HCT116 (cell line): ENCODE data around the gene CCDC30. TPM values are rescaled to one million over a fixed set of nuclear protein-coding genes. Genes with fewer than 3 reads are reported as not detected.

ENCODE experiments used
- ATAC-seq: fragments of 200-7000 bp; cut with Tn5 transposase; 2 replicates; pipeline ENCODE4 v1.9.1; 2020; ENCODE audit warnings: mild to moderate bottlenecking, moderate library complexity
- BruUV-seq: library from RNA; stranded (reverse); fragments of 400-500 nt; replicated peaks from 2 replicates; lab custom pipeline; 2021; lab: Mats Ljungman, UMichigan
- CTCF ChIA-PET: fragments of 300-600 bp; sonication (Branson Sonifier 250); formaldehyde crosslinking; loops from one replicate; lab custom pipeline; 2021; ENCODE audit warnings: antibody characterized with exemption; lab: Charles Lee
- POLR2A ChIA-PET: fragments of 300-600, 350-600 bp; sonication (Branson Sonifier 250); formaldehyde crosslinking; loops from one replicate; lab custom pipeline; 2021; ENCODE audit warnings: antibody characterized with exemption; lab: Charles Lee
- RAD21 ChIA-PET, 2 experiments: fragments of 300-600 bp; sonication (Branson Sonifier 250); formaldehyde crosslinking; loops; one replicate each; lab custom pipeline; 2023; ENCODE audit warnings: low total read pairs in 2 of 2; ENCODE audit not compliant: uncharacterized antibody in 2 of 2, unreplicated experiment in 2 of 2, low non-redundant PET in 1 of 2; lab: Charles Lee
- DNase-seq: peaks from one replicate; pipeline ENCODE4 v3.0.0-alpha.2; 2010; ENCODE audit warnings: low read depth, low spot score
- H2AFZ ChIP-seq: fragments of 200-600 bp; shearing (Covaris generic), sonication (generic); 2 replicates; pipeline ENCODE4 v1.6.1; 2017; ENCODE audit warnings: low read depth, mixed run types, mixed read lengths, antibody characterized with exemption, low read length; ENCODE audit not compliant: poor library complexity, severe bottlenecking
- H3K27ac ChIP-seq: 2 replicates; pipeline ENCODE4 v1.5.1; 2012; ENCODE audit warnings: low read depth, low read length
- H3K27me3 ChIP-seq: fragments of 200-600 bp; sonication (generic); 2 replicates; pipeline ENCODE4 v1.6.1; 2016; ENCODE audit warnings: mixed run types, low read length, mixed read lengths; ENCODE audit not compliant: insufficient read depth
- H3K36me3 ChIP-seq, 2 experiments: fragments of 200-500 bp in 1 of 2; fragments of 200-600 bp in 1 of 2; sonication (Bioruptor generic) in 1 of 2; sonication (generic) in 1 of 2; 2 replicates each; pipeline versions ENCODE4 v1.5.1 to v1.6.1; 2014 to 2016; ENCODE audit warnings: low read length in 2 of 2, inconsistent platforms in 1 of 2, mixed read lengths in 1 of 2, mixed run types in 1 of 2; ENCODE audit not compliant: insufficient read depth in 2 of 2, control insufficient read depth in 1 of 2
- H3K4me1 ChIP-seq, 2 experiments: fragments of 200-600 bp in 1 of 2; sonication (generic) in 1 of 2; 2 replicates each; pipeline versions ENCODE4 v1.5.1 to v1.6.1; 2012 to 2017; ENCODE audit warnings: low read length in 2 of 2, inconsistent platforms in 1 of 2, mild to moderate bottlenecking in 1 of 2, mixed read lengths in 1 of 2, mixed run types in 1 of 2, moderate library complexity in 1 of 2; ENCODE audit not compliant: insufficient read depth in 2 of 2, control insufficient read depth in 1 of 2
- H3K4me2 ChIP-seq: fragments of 200-600 bp; sonication (generic); 2 replicates; pipeline ENCODE4 v1.6.1; 2017; ENCODE audit warnings: mixed run types, low read length, mixed read lengths
- H3K4me3 ChIP-seq, 2 experiments: fragments of 200-600 bp in 1 of 2; sonication (generic) in 1 of 2; replicated peaks in 1 of 2; 2 replicates each; pipeline ENCODE4 v1.5.1; 2011 to 2016; ENCODE audit warnings: low read length in 2 of 2, control low read depth in 1 of 2, low read depth in 1 of 2, mild to moderate bottlenecking in 1 of 2, mixed read lengths in 1 of 2, mixed run types in 1 of 2
- H3K79me2 ChIP-seq: fragments of 200-600 bp; sonication (generic); 2 replicates; pipeline ENCODE4 v1.6.1; 2017; ENCODE audit warnings: mild to moderate bottlenecking, mixed run types, low read length, moderate library complexity, mixed read lengths; ENCODE audit not compliant: insufficient read depth
- H3K9ac ChIP-seq: fragments of 200-600 bp; sonication (generic); 2 replicates; pipeline ENCODE4 v1.6.1; 2016; ENCODE audit warnings: low read length, mixed read lengths
- H3K9me2 ChIP-seq: fragments of 200-600 bp; sonication (generic), shearing (Covaris generic); 2 replicates; pipeline ENCODE4 v1.6.1; 2017; ENCODE audit warnings: mixed run types, mild to moderate bottlenecking, moderate library complexity; ENCODE audit not compliant: insufficient read depth
- H3K9me3 ChIP-seq, 2 experiments: fragments of 200-500 bp in 1 of 2; fragments of 200-600 bp in 1 of 2; sonication (Bioruptor generic) in 1 of 2; sonication (generic) in 1 of 2; 2 replicates each; pipeline ENCODE4 v1.6.1; 2014 to 2017; ENCODE audit warnings: low read length in 2 of 2, mixed read lengths in 2 of 2, inconsistent platforms in 1 of 2, low read depth in 1 of 2, mild to moderate bottlenecking in 1 of 2, mixed run types in 1 of 2, moderate library complexity in 1 of 2; ENCODE audit not compliant: control insufficient read depth in 1 of 2, insufficient read depth in 1 of 2
- H4K20me1 ChIP-seq: fragments of 200-600 bp; sonication (generic), shearing (Covaris generic); 2 replicates; pipeline ENCODE4 v1.6.1; 2017; ENCODE audit warnings: mixed run types, mild to moderate bottlenecking, moderate library complexity; ENCODE audit not compliant: insufficient read depth
- ATF3 ChIP-seq: IDR thresholded peaks from 2 replicates; pipeline ENCODE4 v1.6.1; 2012
- CBX3 ChIP-seq: IDR thresholded peaks from 2 replicates; pipeline ENCODE4 v1.6.1; 2012; ENCODE audit warnings: low read depth
- CEBPB ChIP-seq: IDR thresholded peaks from 2 replicates; pipeline ENCODE4 v1.6.1; 2012; ENCODE audit warnings: low read depth
- EGR1 ChIP-seq: IDR thresholded peaks from 2 replicates; pipeline ENCODE4 v1.6.1; 2012; ENCODE audit warnings: low read depth
- EZH2 ChIP-seq: fragments of 200-600 bp; sonication (generic); IDR thresholded peaks from 2 replicates; pipeline ENCODE4 v1.6.1; 2017; ENCODE audit warnings: antibody characterized with exemption, mixed run types
- EZH2phosphoT487 ChIP-seq: fragments of 200-600 bp; IDR thresholded peaks from 2 replicates; pipeline ENCODE4 v1.6.1; 2018; ENCODE audit warnings: antibody characterized with exemption, borderline replicate concordance
- JUND ChIP-seq: IDR thresholded peaks from 2 replicates; pipeline ENCODE4 v1.6.1; 2012
- MAX ChIP-seq: IDR thresholded peaks from 2 replicates; pipeline ENCODE4 v1.6.1; 2012
- POLR2AphosphoS5 ChIP-seq: IDR thresholded peaks from 2 replicates; pipeline ENCODE4 v1.6.1; 2011; ENCODE audit warnings: mild to moderate bottlenecking, low read depth, low read length, moderate library complexity
- RAD21 ChIP-seq: IDR thresholded peaks from 2 replicates; pipeline ENCODE4 v1.6.1; 2012; ENCODE audit warnings: low read depth, mild to moderate bottlenecking
- REST ChIP-seq: IDR thresholded peaks from 2 replicates; pipeline ENCODE4 v1.6.1; 2012; ENCODE audit warnings: low read depth
- SIN3A ChIP-seq: IDR thresholded peaks from 2 replicates; pipeline ENCODE4 v1.6.1; 2012; ENCODE audit warnings: low read depth
- SRF ChIP-seq: IDR thresholded peaks from 2 replicates; pipeline ENCODE4 v1.6.1; 2012; ENCODE audit warnings: low read depth
- TCF7L2 ChIP-seq: IDR thresholded peaks from 2 replicates; pipeline ENCODE4 v1.7.0; 2011; ENCODE audit warnings: borderline replicate concordance, inconsistent platforms; ENCODE audit not compliant: insufficient read depth, insufficient read length; ENCODE audit errors: extremely low read depth
- YY1 ChIP-seq: IDR thresholded peaks from 2 replicates; pipeline ENCODE4 v1.6.1; 2011; ENCODE audit warnings: low read length, low read depth, moderate library complexity, mild to moderate bottlenecking; ENCODE audit not compliant: insufficient replicate concordance; ENCODE audit errors: extremely low read depth
- ZFX ChIP-seq: fragments of 450-650 bp; IDR thresholded peaks from 2 replicates; pipeline ENCODE4 v1.6.1; 2017
- intact Hi-C: fragments of 100-400 bp; cut with micrococcal nuclease; formaldehyde crosslinking; loops from 2 replicates; pipeline ENCODE4 v1.10.0; 2022
- total RNA-seq: library from RNA; stranded (reverse); gene quantifications from one replicate; pipeline ENCODE4 v1.2.1, GENCODE V29; 2021; ENCODE audit not compliant: unreplicated experiment

The CCDC30 gene
- total RNA-seq, 1 experiment from 2014 or later = 2.0 TPM

- Histone ChIP-seq H3K79me2 (no peaks in the 10 kb centered on the region), H4K20me1 (no peaks in the 10 kb centered on the region), H2AFZ (no peak overlapping the region), H3K9ac (no peak overlapping the region), H3K4me1 (no peaks in the 10 kb centered on the region), H3K27ac (no peak overlapping the region), H3K36me3 (peaks cover 18 to 41% of the 10 kb centered on the region in 2 experiments), H3K4me3 (no peak overlapping the region), H3K9me3 (no peaks in the 10 kb centered on the region), H3K4me2 (no peak overlapping the region), H3K27me3 (no peaks in the 10 kb centered on the region), H3K9me2 (no peaks in the 10 kb centered on the region)
- DNase-seq = no peak
- no peak for ATAC-seq
- CTCF ChIA-PET = no interaction called here
- no TSS peak for BruUV-seq
- intact Hi-C loops = no loop called here
- RAD21 ChIA-PET = no interaction called here
- POLR2A ChIA-PET = no interaction called here
- TF ChIP-seq POLR2AphosphoS5 = no peak
- TF ChIP-seq SIN3A = no peak
- no peak for TF ChIP-seq TCF7L2
- TF ChIP-seq EZH2phosphoT487 = no peak
- no peak for TF ChIP-seq ATF3
- TF ChIP-seq YY1 = no peak
Measured at GRCh38 chr1:42674682-42675081, 211.6 kb downstream of the CCDC30 start.

- Histone ChIP-seq H3K27me3 (no peaks in the 10 kb centered on the region), H4K20me1 (no peaks in the 10 kb centered on the region), H2AFZ (no peak overlapping the region), H3K4me2 (no peak overlapping the region), H3K4me1 (0 out of 4 replicates have a peak, but pooled peaks cover 0 to 2% of the 10 kb centered on the region in 2 experiments), H3K79me2 (0 out of 2 replicates have a peak, but pooled peaks cover 3% of the 10 kb centered on the region), H3K9me2 (no peaks in the 10 kb centered on the region), H3K36me3 (peaks cover 18 to 38% of the 10 kb centered on the region in 2 experiments), H3K27ac (no peak overlapping the region), H3K4me3 (no peak overlapping the region), H3K9ac (no peak overlapping the region), H3K9me3 (no peaks in the 10 kb centered on the region)
- intact Hi-C loops = no loop called here
- no TSS peak for BruUV-seq
- RAD21 ChIA-PET = no interaction called here
- CTCF ChIA-PET = no interaction called here
- POLR2A ChIA-PET = no interaction called here
- ATAC-seq = no peak
- no peak for DNase-seq
- no peak for TF ChIP-seq JUND
- TF ChIP-seq POLR2AphosphoS5 = no peak
- no peak for TF ChIP-seq RAD21
- no peak for TF ChIP-seq REST
- no peak for TF ChIP-seq CEBPB
- no peak for TF ChIP-seq ATF3
- TF ChIP-seq MAX = no peak
- no peak for TF ChIP-seq EZH2phosphoT487
- no peak for TF ChIP-seq SIN3A
- TF ChIP-seq ZFX = no peak
- TF ChIP-seq SRF = no peak
- no peak for TF ChIP-seq EGR1
- TF ChIP-seq EZH2 = no peak
- TF ChIP-seq CBX3 = no peak
- TF ChIP-seq TCF7L2 = no peak
Measured at GRCh38 chr1:42675467-42675866, 212.4 kb downstream of the CCDC30 start.
